Ascending aorta (tissue), 2 donors: ENCODE data around the gene SUPT4H1. TPM values are rescaled to one million over a fixed set of nuclear protein-coding genes. Genes with fewer than 3 reads are reported as not detected.

Experiments
- DNase-seq, 2 donors: peaks; one replicate each; pipeline ENCODE4 v3.0.0-alpha.2; 2019; ENCODE audit warnings: low spot score in 2 of 2
- H3K27ac ChIP-seq, 2 donors: fragments of 200-600 bp; sonication (generic); one replicate each; pipeline ENCODE4 v1.5.1; 2016 to 2017; ENCODE audit warnings: mild to moderate bottlenecking in 1 of 2
- H3K27me3 ChIP-seq: fragments of 200-600 bp; sonication (generic); one replicate; pipeline ENCODE4 v1.5.1; 2017
- H3K36me3 ChIP-seq, 2 donors: fragments of 200-600 bp; sonication (generic); one replicate each; pipeline ENCODE4 v1.5.1; 2016
- H3K4me1 ChIP-seq, 2 donors: fragments of 200-600 bp; sonication (generic); one replicate each; pipeline ENCODE4 v1.5.1; 2016 to 2017; ENCODE audit warnings: mild to moderate bottlenecking in 1 of 2
- H3K4me3 ChIP-seq, 2 donors: fragments of 200-600 bp; sonication (generic); one replicate each; pipeline ENCODE4 v1.5.1; 2016 to 2017; ENCODE audit warnings: mild to moderate bottlenecking in 1 of 2
- H3K9me3 ChIP-seq, 2 donors: fragments of 200-600 bp; sonication (generic); one replicate each; pipeline ENCODE4 v1.5.1; 2016
- intact Hi-C: fragments of 100-400 bp; cut with DNase I; formaldehyde crosslinking; loops from one replicate; pipeline ENCODE4 v1.15.1; 2023
- total RNA-seq: library from RNA; depleted of rRNA; stranded (reverse); fragments of >200 nt; gene quantifications from one replicate; pipeline ENCODE4 v1.1.0, GENCODE V29; 2016
- TF ChIP-seq, protein P1 (sequence below), 3 experiments: fragments of 200-600 bp in 2 of 3; fragments of 450-650 bp in 1 of 3; sonication (generic) in 2 of 3; IDR thresholded peaks; one replicate each; pipeline ENCODE4 v1.5.1; 2016 to 2019; ENCODE audit warnings: antibody characterized with exemption in 3 of 3, mild to moderate bottlenecking in 1 of 3, moderate library complexity in 1 of 3

SUPT4H1 gene
- total RNA-seq, 1 donor from 2014 or later: 18.0 TPM

DNA sequence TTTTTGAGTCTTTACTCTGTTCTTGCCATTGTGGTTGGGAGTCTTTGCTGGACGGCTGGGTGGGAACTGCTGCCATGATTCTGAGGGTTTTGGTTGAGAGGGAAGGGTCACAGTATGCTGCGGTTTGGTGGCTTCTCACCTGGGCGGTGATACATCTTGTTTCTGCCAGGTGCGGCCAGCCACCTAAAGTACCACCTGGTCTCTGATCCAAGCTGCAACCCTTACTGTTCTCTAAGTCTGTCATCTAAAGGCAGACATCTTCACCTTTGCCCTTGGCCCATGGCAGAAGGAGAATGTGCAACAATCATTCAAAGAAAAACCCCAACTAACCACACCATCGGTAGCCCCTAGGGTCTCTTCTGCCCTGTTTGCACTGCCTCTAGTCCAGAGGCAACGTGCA, 51.7 kb downstream of the SUPT4H1 start:
- DNase-seq: no peak
- TF ChIP-seq, protein P1, sequence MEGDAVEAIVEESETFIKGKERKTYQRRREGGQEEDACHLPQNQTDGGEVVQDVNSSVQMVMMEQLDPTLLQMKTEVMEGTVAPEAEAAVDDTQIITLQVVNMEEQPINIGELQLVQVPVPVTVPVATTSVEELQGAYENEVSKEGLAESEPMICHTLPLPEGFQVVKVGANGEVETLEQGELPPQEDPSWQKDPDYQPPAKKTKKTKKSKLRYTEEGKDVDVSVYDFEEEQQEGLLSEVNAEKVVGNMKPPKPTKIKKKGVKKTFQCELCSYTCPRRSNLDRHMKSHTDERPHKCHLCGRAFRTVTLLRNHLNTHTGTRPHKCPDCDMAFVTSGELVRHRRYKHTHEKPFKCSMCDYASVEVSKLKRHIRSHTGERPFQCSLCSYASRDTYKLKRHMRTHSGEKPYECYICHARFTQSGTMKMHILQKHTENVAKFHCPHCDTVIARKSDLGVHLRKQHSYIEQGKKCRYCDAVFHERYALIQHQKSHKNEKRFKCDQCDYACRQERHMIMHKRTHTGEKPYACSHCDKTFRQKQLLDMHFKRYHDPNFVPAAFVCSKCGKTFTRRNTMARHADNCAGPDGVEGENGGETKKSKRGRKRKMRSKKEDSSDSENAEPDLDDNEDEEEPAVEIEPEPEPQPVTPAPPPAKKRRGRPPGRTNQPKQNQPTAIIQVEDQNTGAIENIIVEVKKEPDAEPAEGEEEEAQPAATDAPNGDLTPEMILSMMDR (IDR thresholded peaks at IDR 0.05): no peak
- Histone ChIP-seq H3K4me1 (no peaks in the 10 kb centered on the region), H3K36me3 (peaks cover 0 to 4% of the 10 kb centered on the region in 2 donors), H3K4me3 (no peak overlapping the region), H3K27me3 (no peaks in the 10 kb centered on the region), H3K27ac (no peak overlapping the region), H3K9me3 (no peaks in the 10 kb centered on the region)
- intact Hi-C loops: no loop called here

Other genes with a start within 250 kb of the SUPT4H1 start
- not detected for gene OR4D1, start 203.8 kb downstream of the SUPT4H1 start, total RNA-seq
- gene OR4D2, start 185.2 kb downstream of the SUPT4H1 start, total RNA-seq: not detected
- gene EPX, start 159.5 kb downstream of the SUPT4H1 start, total RNA-seq: not detected
- gene MKS1, start 132.9 kb downstream of the SUPT4H1 start, total RNA-seq: 1.5 TPM
- not detected for gene LPO, start 113.6 kb downstream of the SUPT4H1 start, total RNA-seq
- gene MPO, start 71.3 kb downstream of the SUPT4H1 start, total RNA-seq: 1.8 TPM
- gene TSPOAP1, start 23.4 kb downstream of the SUPT4H1 start, total RNA-seq: 22.4 TPM
- 0.53 TPM for gene RNF43, start 65.3 kb upstream of the SUPT4H1 start, total RNA-seq
- not detected for gene HSF5, start 136.2 kb upstream of the SUPT4H1 start, total RNA-seq
- gene MTMR4, start 162.4 kb upstream of the SUPT4H1 start, total RNA-seq: 24.6 TPM